Panc1 (cell line): ENCODE measurements around the gene GGT6. TPM values are rescaled to one million over a fixed set of nuclear protein-coding genes. Genes with fewer than 3 reads are reported as not detected.

Source experiments
- ATAC-seq: fragments of 200-7000 bp; cut with Tn5 transposase; 2 replicates; pipeline ENCODE4 v1.9.1; 2020; ENCODE audit warnings: mild to moderate bottlenecking, moderate library complexity
- BruUV-seq: library from RNA; stranded (reverse); fragments of 400-500 nt; replicated peaks from 2 replicates; lab custom pipeline; 2021; lab: Mats Ljungman, UMichigan
- CTCF ChIA-PET: fragments of 300-600 bp; sonication (Branson Sonifier 250); formaldehyde crosslinking; loops from one replicate; lab custom pipeline; 2022; ENCODE audit warnings: antibody characterized with exemption; lab: Charles Lee
- POLR2A ChIA-PET: fragments of 300-600 bp; sonication (Branson Sonifier 250); formaldehyde crosslinking; loops from one replicate; lab custom pipeline; 2022; ENCODE audit warnings: antibody characterized with exemption; lab: Charles Lee
- DNase-seq: peaks from one replicate; pipeline ENCODE4 v3.0.0-alpha.2; 2010; ENCODE audit warnings: low read depth, low spot score
- H3K27ac ChIP-seq: 2 replicates; pipeline ENCODE4 v1.5.1; 2011; ENCODE audit warnings: mild to moderate bottlenecking, low read length, inconsistent platforms
- H3K27me3 ChIP-seq: fragments of 200-500 bp; sonication (Bioruptor generic); 2 replicates; pipeline ENCODE4 v1.6.0; 2014; ENCODE audit warnings: low read length, inconsistent platforms; ENCODE audit not compliant: control insufficient read depth, insufficient read depth
- H3K36me3 ChIP-seq: fragments of 200-500 bp; sonication (Bioruptor generic); 2 replicates; pipeline ENCODE4 v1.5.1; 2014; ENCODE audit warnings: inconsistent platforms, mild to moderate bottlenecking, low read length, moderate library complexity; ENCODE audit not compliant: control insufficient read depth, insufficient read depth
- H3K4me1 ChIP-seq: 2 replicates; pipeline ENCODE4 v1.5.1; 2011; ENCODE audit warnings: inconsistent platforms, mild to moderate bottlenecking, low read length, moderate library complexity; ENCODE audit not compliant: control insufficient read depth, insufficient read depth
- H3K4me3 ChIP-seq, 2 experiments: 2 replicates each; pipeline ENCODE4 v1.5.1; 2011 to 2012; ENCODE audit warnings: low read depth in 2 of 2, low read length in 2 of 2, mild to moderate bottlenecking in 2 of 2, inconsistent platforms in 1 of 2, moderate library complexity in 1 of 2
- H3K9me3 ChIP-seq: fragments of 200-500 bp; sonication (Bioruptor generic); 2 replicates; pipeline ENCODE4 v1.5.1; 2014; ENCODE audit warnings: low read depth, mild to moderate bottlenecking, inconsistent platforms, low read length, moderate library complexity; ENCODE audit not compliant: control insufficient read depth, insufficient read depth
- POLR2AphosphoS5 ChIP-seq: IDR thresholded peaks from 2 replicates; pipeline ENCODE4 v1.6.1; 2012; ENCODE audit warnings: mild to moderate bottlenecking, low read depth, low read length, moderate library complexity
- SIN3A ChIP-seq: IDR thresholded peaks from 2 replicates; pipeline ENCODE4 v1.6.1; 2012; ENCODE audit warnings: low read depth, mild to moderate bottlenecking, low read length, moderate library complexity, borderline replicate concordance; ENCODE audit not compliant: insufficient read depth
- TCF7L2 ChIP-seq: IDR thresholded peaks from 2 replicates; pipeline ENCODE4 v1.6.1; 2011; ENCODE audit warnings: mild to moderate bottlenecking, low read depth, low read length, inconsistent platforms
- in situ Hi-C: cut with HindIII; loops from 2 replicates; pipeline ENCODE4 v1.10.0; 2016; ENCODE audit warnings: low sequenced_read_pairs, low pct_unique_long_range_greater_than_20kb
- intact Hi-C: fragments of 100-400 bp; cut with micrococcal nuclease; formaldehyde crosslinking; loops from one replicate; pipeline ENCODE4 v1.10.0; 2022; ENCODE audit not compliant: unreplicated experiment
- total RNA-seq: library from RNA; stranded (reverse); gene quantifications from one replicate; pipeline ENCODE4 v1.2.1, GENCODE V29; 2021; ENCODE audit not compliant: unreplicated experiment
- TF ChIP-seq, protein P1 (sequence below), 2 experiments: IDR thresholded peaks; 2 replicates each; pipeline ENCODE4 v1.6.1; 2011 to 2012; ENCODE audit warnings: low read depth in 2 of 2, control low read depth in 1 of 2, low read length in 1 of 2, mild to moderate bottlenecking in 1 of 2, moderate library complexity in 1 of 2; ENCODE audit not compliant: insufficient read depth in 1 of 2
- TF ChIP-seq, protein P2 (sequence below): fragments of 450-650 bp; IDR thresholded peaks from 2 replicates; pipeline ENCODE4 v1.5.1; 2017; ENCODE audit warnings: mild to moderate bottlenecking

GGT6 gene
- total RNA-seq, 1 experiment from 2014 or later, result not detected

DNA sequence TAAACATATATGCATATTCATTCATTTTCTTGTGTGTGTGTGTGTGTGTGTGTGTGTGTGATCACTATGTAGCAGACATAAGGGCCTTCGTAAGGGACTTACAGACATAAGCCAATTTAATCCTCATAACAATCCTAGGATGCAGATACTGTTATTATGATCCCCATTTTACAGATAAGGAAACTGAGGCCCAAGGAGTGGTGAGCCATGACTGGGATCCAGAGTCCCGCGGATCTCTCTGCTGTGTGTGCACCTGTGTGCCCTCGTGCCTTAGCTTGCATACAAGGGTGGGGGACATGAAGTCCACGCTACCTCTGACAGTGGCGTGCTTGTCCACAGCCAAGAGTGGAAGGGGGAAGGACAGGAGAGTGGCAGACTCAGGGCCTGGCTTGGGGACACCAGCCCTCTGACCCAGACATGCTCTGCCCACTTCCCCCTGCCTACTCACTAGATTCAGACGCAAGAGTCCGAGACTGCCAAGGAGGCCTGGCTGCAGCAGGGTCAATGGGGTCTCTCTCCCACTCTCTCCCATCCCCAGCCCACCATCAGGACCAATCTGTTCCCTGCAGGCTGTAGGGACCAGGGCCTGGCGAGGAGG lies 14.2 kb upstream of the GGT6 start:
- in situ Hi-C loops (no loop called here), intact Hi-C loops (no loop called here)
- Histone ChIP-seq H3K27ac (no peak overlapping the region), H3K36me3 (no peaks in the 10 kb centered on the region), H3K4me1 (no peaks in the 10 kb centered on the region; the same call in 1 of the 2 replicates), H3K4me3 (no peak overlapping the region), H3K9me3 (no peaks in the 10 kb centered on the region), H3K27me3 (no peaks in the 10 kb centered on the region)
- ATAC-seq (no peak), DNase-seq (no peak)
- ChIA-PET CTCF (no interaction called here), POLR2A (no interaction called here)
- TF ChIP-seq, protein P1, sequence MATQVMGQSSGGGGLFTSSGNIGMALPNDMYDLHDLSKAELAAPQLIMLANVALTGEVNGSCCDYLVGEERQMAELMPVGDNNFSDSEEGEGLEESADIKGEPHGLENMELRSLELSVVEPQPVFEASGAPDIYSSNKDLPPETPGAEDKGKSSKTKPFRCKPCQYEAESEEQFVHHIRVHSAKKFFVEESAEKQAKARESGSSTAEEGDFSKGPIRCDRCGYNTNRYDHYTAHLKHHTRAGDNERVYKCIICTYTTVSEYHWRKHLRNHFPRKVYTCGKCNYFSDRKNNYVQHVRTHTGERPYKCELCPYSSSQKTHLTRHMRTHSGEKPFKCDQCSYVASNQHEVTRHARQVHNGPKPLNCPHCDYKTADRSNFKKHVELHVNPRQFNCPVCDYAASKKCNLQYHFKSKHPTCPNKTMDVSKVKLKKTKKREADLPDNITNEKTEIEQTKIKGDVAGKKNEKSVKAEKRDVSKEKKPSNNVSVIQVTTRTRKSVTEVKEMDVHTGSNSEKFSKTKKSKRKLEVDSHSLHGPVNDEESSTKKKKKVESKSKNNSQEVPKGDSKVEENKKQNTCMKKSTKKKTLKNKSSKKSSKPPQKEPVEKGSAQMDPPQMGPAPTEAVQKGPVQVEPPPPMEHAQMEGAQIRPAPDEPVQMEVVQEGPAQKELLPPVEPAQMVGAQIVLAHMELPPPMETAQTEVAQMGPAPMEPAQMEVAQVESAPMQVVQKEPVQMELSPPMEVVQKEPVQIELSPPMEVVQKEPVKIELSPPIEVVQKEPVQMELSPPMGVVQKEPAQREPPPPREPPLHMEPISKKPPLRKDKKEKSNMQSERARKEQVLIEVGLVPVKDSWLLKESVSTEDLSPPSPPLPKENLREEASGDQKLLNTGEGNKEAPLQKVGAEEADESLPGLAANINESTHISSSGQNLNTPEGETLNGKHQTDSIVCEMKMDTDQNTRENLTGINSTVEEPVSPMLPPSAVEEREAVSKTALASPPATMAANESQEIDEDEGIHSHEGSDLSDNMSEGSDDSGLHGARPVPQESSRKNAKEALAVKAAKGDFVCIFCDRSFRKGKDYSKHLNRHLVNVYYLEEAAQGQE (IDR thresholded peaks at IDR 0.05; ENCODE audit: insufficient read depth in 1 of 2, low read depth in 2 of 2, low read length in 1 of 2), result no peak
- no peak for TF ChIP-seq SIN3A
- TF ChIP-seq, protein P2, sequence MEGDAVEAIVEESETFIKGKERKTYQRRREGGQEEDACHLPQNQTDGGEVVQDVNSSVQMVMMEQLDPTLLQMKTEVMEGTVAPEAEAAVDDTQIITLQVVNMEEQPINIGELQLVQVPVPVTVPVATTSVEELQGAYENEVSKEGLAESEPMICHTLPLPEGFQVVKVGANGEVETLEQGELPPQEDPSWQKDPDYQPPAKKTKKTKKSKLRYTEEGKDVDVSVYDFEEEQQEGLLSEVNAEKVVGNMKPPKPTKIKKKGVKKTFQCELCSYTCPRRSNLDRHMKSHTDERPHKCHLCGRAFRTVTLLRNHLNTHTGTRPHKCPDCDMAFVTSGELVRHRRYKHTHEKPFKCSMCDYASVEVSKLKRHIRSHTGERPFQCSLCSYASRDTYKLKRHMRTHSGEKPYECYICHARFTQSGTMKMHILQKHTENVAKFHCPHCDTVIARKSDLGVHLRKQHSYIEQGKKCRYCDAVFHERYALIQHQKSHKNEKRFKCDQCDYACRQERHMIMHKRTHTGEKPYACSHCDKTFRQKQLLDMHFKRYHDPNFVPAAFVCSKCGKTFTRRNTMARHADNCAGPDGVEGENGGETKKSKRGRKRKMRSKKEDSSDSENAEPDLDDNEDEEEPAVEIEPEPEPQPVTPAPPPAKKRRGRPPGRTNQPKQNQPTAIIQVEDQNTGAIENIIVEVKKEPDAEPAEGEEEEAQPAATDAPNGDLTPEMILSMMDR, result no peak
- no peak for TF ChIP-seq TCF7L2
- no peak for TF ChIP-seq POLR2AphosphoS5
- no TSS peak for BruUV-seq

GRCh38 chr17:4573669-4574068 lies 13.3 kb upstream of the GGT6 start:
- intact Hi-C loops (no loop called here), in situ Hi-C loops (no loop called here)
- Histone ChIP-seq H3K4me3 (no peak overlapping the region), H3K9me3 (no peaks in the 10 kb centered on the region), H3K4me1 (no peaks in the 10 kb centered on the region; the same call in 1 of the 2 replicates), H3K27ac (no peak overlapping the region), H3K27me3 (no peaks in the 10 kb centered on the region), H3K36me3 (no peaks in the 10 kb centered on the region)
- no peak for TF ChIP-seq TCF7L2
- no peak for TF ChIP-seq POLR2AphosphoS5
- no peak for TF ChIP-seq SIN3A
- TF ChIP-seq, protein P2, result no peak
- DNase-seq (no peak), ATAC-seq (peak; percentile 51)
- ChIA-PET POLR2A (no interaction called here), CTCF (no interaction called here)
- BruUV-seq, result no TSS peak
